GM18505 (cell line): ENCODE data around the gene SLC7A11.
"Not testable (repeated sequence)": the region's sequence is repeated elsewhere in the genome, so short reads cannot be mapped to it uniquely, and the experiment has no call there.

Source experiments
- ATAC-seq: cut with Tn5 transposase; IDR thresholded peaks from one replicate; pipeline ENCODE4 v1.9.1; 2021; ENCODE audit not compliant: unreplicated experiment
- POLR2A ChIP-seq: IDR thresholded peaks from 4 replicates; pipeline ENCODE4 v1.6.1; 2011; ENCODE audit warnings: borderline replicate concordance; ENCODE audit not compliant: insufficient read depth, insufficient read length; ENCODE audit errors: extremely low read depth

SLC7A11 gene

DNA sequence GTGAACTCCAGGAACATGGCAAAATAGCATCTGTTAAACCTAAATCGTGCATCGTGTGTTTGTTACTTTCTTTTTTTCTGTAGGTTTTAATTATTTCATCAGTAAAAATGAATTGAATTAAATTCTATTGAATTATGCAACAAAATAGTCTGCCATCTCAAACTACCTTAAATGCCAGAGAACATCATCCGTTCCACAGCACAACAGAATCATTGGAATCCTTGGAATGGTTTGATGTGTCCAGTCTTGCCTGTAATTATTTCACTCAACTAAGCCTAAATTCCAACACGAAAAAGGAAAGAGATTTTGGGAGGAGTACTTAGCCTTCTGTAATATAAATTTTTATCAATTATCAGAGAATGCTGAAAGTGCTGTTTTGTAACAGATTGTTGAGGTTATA is 17.1 kb upstream of the SLC7A11 start:
- ATAC-seq, result no peak
- no peak for TF ChIP-seq POLR2A

DNA sequence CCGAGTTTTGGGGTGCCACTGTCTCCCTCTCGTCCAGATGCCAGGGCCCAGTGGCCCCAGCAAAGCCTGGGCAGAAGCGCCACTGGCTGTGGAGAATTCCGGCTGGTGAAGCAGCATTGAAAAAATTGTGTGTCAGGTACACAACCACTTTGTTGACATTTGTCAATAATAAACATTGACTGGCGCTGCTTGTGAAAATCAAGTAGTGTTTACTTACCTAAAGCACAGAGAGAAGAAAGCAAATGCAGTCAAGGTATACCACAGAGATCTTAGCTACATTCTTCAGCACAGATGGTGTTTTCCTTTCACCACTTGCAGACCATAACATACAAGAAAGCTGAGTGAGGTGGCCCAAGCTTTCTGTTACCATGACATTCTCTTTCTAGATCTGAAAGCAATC is 14.5 kb upstream of the SLC7A11 start:
- no peak for ATAC-seq

DNA sequence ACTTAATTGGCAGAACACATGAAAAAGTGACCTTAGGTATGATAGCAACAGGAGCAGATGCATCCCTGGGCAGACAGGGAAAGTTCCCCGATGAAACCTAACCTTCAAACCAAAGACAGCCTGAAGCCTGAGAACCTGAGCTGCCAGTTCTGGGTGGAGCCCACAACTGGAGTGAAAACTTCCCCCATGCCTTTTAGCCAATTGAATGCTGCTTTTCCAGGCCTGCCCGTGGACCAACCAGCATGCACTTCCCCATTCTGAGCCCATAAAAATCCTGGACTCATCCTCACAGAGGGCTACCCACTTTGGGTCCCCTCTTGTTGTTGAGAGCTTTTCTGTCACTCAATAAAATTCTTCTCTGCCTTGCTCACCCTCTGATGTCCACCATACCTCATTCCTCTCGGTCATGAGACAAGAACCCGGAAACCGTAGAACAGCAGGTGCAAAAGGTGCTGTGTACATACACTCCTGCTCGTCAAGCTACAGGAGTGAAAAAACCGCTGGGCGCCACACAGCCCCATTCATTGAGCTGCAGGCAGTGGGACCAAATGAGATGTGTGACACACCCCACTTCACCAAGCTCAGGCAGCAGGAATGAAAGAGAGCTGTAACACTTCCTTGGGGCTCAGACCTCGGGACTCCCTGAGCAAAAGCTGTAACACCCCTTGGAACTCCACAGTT is 13.9 kb upstream of the SLC7A11 start:
- no peak for TF ChIP-seq POLR2A
- ATAC-seq, result no peak

More for the DNA sequence above, 14.5 kb upstream of the SLC7A11 start:
- no peak for TF ChIP-seq POLR2A

DNA sequence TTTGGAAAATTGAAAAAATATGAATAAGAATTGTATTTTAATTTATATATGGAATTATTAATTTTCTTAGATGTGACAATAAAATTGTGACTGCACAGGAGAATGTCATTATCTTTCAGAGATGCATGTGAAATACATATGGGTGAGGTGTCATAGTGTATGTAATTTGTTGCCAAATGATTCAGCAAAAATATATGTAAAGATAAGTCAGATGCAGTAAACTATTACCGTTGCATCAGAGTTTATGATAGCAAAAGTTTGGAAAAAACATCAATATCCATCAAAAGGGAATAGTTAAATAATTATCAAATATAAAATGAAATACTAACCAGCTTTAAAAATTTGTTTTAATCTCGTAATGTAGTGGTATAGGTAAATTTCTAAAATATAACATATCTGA is 10.4 kb upstream of the SLC7A11 start:
- ATAC-seq, result no peak

DNA sequence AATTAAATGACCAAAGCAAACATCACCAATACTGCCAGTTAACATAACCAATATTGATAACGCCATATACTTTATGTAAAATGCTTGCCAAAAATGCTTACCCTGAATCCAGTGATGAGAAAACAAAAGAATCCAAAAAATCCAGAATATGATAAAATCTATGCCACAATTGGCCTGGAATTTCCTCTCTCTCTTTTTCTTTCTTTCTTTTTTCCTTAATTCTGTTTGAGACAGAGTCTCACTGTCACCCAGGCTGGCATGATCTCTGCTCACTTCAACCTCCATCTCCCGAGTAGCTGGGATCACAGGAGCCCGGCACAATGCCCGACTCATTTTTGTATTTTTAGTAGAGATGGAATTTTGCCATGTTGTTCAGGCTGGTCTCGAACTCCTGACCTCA is 9.8 kb upstream of the SLC7A11 start:
- no peak for TF ChIP-seq POLR2A
- ATAC-seq, result no peak

More for the DNA sequence above, 10.4 kb upstream of the SLC7A11 start:
- no peak for TF ChIP-seq POLR2A

DNA sequence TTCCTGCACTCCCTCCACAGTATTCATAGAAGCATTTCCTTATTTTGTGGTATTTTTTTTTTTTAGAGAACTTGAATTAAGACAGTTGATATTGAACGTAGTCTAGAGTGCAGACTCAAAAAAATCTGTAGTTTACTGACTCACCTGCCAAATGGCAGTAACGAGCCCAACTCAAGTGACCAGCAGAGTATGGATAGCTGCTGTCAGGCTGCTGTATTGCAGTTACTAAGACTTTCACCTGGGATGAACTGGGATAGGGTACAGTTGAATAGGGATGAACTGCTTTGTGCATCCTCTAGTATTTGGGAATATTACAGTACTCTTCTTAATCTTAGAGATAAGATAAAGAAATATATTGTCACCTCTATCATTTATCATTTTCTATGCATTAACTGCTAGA is 7.0 kb upstream of the SLC7A11 start:
- no peak for TF ChIP-seq POLR2A
- no peak for ATAC-seq

DNA sequence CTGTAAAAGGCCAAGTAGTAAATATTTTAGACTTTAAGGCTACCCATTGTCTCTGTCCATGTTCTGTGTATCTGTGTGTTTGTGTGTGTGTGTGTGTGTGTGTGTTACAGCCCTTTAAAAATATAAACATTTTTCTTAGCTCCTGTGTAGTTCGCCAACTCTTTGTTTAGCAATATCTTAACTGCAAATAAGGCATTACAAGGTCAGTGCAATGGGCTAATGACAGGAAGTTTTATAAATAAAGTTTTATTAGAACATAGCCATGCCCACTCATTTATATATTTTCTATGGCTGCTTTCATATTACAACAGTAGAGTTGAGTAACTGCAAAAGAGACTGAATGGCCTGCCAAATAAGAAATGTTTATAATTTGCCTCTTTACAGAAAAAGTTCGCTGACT is 5.9 kb upstream of the SLC7A11 start:
- no peak for TF ChIP-seq POLR2A

DNA sequence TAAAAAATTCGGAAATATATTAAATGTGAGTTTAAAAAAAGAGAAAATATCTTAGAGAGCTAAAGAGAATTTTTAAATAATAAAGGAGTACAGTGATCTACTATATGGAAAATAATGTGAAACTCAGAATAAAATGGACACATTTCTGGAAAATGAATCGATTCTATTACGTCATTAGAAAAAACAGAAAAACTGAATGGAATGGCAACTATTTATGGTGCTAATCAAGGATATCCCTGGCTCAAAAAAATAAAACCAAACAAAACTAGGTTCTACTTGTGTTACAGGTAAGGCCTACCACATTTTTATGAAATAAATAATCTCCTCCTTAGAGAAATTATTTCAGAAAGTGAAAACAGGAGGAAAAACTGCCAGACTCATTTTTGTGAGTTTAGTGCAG is 5.5 kb upstream of the SLC7A11 start:
- no peak for TF ChIP-seq POLR2A
- no peak for ATAC-seq

More for the DNA sequence above, 5.9 kb upstream of the SLC7A11 start:
- ATAC-seq, result no peak

DNA sequence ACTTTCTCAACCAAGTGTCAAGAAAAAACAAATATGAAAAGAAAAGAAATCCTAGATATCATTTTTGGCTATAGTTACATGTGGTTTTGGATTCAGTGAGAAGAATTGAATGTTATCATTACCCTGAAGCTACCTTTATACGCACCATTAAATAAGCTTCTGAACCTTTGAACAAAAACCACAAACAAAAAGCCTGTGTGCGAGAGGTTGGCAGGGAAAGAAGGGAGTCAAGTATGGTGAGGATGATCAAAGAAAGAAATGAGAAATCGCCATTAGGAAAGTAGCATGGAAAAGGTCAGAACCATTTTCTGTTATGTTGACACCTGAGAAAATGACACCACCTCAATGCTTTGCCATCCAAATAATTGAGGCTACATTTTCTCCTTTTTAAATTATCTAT is 1.2 kb upstream of the SLC7A11 start:
- TF ChIP-seq POLR2A, result no peak
- no peak for ATAC-seq

DNA sequence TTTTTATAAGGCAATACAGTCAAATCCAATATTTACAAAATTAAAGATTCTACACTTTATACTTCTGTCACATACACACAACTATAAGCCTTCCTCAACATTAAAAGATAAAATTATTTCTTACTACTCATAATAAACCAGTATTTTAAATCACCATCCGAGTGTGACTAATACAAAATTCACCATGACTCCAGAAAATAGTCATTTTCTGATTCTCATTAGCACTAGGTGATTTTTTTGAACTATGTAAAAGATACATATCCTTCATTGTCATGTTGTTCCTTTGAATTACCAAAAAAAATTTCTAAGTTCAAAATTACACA is 646 bp upstream of the SLC7A11 start:
- no peak for TF ChIP-seq POLR2A
- ATAC-seq, result no peak

DNA sequence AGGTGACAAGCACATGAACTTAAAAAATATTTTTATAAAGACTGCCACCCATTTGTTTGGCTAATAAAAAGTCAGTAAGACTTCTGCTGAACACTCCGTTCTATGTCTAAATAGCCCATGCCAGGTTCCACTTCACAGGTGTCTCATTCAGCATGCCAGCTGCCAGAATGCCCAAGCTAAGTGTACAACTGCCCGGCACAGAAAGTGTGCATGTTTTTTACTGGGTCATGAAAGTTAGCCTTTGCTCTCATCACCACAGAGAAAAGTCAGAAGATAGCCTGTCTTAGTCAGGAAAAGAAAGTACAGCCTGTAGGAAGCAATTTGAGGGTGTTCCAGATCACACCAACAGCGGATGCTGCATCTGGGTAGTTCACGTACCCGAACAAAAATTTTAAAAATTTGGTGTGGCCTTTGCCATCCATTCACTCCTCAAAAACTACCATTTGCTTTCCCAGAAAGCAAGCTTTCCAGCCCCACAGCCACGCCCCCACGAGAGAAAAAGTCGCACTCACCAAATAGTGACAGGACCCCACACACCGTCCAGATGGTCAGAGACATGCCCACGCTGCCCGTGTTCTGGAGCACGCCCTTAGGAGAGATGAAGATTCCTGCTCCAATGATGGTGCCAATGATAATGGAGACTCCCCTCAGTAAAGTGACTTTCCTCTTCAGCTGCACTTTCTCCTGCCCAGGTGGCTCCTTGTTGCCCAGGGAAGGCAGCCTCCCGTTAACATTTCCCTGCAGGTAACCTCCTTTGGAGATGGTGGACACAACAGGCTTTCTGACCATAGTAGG is 671 bp downstream of the SLC7A11 start:
- TF ChIP-seq POLR2A, result no peak
- ATAC-seq, result no peak

DNA sequence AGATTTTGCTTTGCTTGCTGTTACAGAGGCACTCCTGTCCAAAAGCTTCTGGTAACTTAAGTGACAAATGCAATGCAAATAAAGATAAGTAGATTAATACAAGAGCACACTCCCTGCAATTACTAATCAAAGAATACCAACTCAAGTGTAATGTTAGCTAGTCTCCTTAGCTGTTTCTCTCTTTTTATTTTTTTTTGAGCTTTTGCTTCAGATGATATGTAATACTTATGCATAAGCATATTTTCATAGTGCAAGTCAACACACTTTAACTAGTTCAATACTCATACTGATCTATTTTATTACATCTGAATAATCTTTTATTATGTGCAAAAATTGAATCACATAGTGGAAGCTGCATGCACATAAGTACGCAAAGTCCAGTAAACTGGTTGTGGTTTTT is 2.7 kb downstream of the SLC7A11 start:
- TF ChIP-seq POLR2A, result no peak
- no peak for ATAC-seq

DNA sequence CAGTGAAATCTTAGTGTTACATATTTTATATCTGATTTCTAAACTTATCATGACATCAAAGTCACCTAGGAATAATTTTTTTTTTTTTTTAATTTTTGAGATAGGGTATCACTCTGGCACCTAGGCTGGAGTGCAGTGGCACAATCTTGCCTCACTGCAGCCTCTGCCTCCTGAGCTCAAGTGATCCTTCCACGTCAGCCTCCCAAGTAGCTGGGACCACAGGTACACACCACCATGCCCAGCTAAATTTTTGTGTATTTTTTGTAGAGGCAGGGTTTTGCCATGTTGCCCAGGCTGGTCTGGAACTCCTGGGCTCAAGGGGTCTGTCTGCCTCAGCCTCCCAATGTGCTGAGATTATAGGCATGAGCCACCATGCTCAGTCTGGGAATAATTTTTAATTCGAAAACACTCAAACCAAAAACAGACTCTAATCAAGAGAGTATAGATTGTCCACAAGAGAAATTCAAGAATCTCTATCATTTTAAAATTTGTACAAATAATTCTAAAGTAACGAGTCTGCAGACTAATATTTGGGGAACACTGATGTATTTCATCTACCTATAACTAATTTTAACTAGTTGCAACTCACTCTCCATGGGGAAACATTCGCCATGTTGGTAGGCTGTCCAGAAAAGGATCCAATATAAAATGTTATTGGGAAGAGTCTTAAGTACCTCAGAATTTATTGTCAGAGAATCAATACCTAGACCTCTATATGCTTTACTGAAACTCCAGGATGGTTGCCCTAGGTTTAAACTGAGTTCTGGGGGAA is 3.4 kb downstream of the SLC7A11 start:
- ATAC-seq, result no peak
- no peak for TF ChIP-seq POLR2A

DNA sequence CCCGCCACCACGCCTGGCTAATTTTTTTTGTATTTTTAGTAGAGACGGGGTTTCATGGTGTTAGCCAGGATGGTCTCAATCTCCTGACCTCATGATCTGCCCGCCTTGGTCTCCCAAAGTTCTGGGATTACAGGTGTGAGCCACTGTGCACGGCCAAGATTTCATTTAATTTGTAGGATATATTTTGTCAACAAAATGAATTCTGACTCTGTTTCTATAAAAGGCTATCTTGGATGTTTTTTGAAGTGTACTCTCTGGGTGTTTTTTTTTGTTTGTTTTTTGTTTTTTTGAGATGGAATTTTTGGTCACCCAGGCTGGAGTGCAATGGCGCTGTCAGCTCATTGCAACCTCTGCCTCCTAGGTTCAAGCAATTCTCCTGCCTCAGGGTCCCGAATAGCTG is 5.0 kb downstream of the SLC7A11 start:
- not testable (repeated sequence) for ATAC-seq

DNA sequence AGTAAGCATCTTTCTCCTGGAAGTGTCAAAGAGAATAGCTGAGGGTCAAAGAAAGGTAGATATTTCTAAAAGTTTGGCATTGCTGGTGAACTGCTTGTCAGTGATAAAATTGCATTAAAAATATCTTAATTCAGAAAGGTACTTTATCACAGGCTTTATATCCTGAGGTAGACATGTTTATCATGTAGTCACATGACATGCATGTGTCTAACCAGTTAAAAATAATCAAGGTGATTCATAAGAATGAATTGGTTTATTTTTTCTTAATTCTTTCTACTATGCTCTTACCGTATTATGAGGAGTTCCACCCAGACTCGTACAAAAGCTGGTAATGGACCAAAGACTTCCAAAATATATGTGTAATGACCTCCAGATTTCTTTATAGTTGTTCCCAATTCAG is 6.1 kb downstream of the SLC7A11 start:
- TF ChIP-seq POLR2A, result no peak
- ATAC-seq, result no peak
